Measurements from ENCODE around the gene PTPN9. TPM values are rescaled to one million over a fixed set of nuclear protein-coding genes. Genes with fewer than 3 reads are reported as not detected.

Gene PTPN9
- total and polyA plus RNA-seq, 10 of the 15 experiments (the other 5 are each of a cell fraction or from before 2014, with no cell fraction given) = 7.8 to 29.1 (median 18.5) TPM

- TF ChIP-seq RFX5 (IDR thresholded peaks at IDR 0.05; ENCODE audit: low read depth, low read length) (no peak), ZNF217 (IDR thresholded peaks at IDR 0.05) (no peak), GABPA (IDR thresholded peaks at IDR 0.05; ENCODE audit: low read depth) (no peak)
- TF ChIP-seq, protein P1, sequence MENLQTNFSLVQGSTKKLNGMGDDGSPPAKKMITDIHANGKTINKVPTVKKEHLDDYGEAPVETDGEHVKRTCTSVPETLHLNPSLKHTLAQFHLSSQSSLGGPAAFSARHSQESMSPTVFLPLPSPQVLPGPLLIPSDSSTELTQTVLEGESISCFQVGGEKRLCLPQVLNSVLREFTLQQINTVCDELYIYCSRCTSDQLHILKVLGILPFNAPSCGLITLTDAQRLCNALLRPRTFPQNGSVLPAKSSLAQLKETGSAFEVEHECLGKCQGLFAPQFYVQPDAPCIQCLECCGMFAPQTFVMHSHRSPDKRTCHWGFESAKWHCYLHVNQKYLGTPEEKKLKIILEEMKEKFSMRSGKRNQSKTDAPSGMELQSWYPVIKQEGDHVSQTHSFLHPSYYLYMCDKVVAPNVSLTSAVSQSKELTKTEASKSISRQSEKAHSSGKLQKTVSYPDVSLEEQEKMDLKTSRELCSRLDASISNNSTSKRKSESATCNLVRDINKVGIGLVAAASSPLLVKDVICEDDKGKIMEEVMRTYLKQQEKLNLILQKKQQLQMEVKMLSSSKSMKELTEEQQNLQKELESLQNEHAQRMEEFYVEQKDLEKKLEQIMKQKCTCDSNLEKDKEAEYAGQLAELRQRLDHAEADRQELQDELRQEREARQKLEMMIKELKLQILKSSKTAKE (IDR thresholded peaks at IDR 0.05; ENCODE audit: low read depth, poor library complexity, severe bottlenecking) = no peak
These were observed 76.8 kb downstream of the PTPN9 start (continued) for GRCh38 chr15:75502360-75502759.

- no TSS peak for BruUV-seq (replicated peaks)
- RAD21 ChIA-PET (ENCODE audit: unreplicated experiment) = no interaction called here
- no peaks in the 10 kb centered on the region for H3K79me2 ChIP-seq (ENCODE audit: control insufficient read depth, insufficient read depth, low read length)
- TF ChIP-seq HDAC2 (IDR thresholded peaks at IDR 0.05) = no peak
- no peak for TF ChIP-seq SP1 (IDR thresholded peaks at IDR 0.05; ENCODE audit: low read depth, low read length)
- TF ChIP-seq CEBPZ (IDR thresholded peaks at IDR 0.05; ENCODE audit: low read depth, low read length) = no peak
- TF ChIP-seq CREM (IDR thresholded peaks at IDR 0.05; ENCODE audit: low read depth) = no peak
- TF ChIP-seq ATF7 (IDR thresholded peaks at IDR 0.05; ENCODE audit: low read depth) = no peak
- no peak for TF ChIP-seq EP300 (IDR thresholded peaks at IDR 0.05; ENCODE audit: borderline replicate concordance in 1 of 2, control insufficient read depth in 1 of 2, low read depth in 2 of 2, low read length in 2 of 2)
- no peak for TF ChIP-seq TBL1XR1 (IDR thresholded peaks at IDR 0.05; ENCODE audit: low read depth, low read length)
- no peak for TF ChIP-seq NKRF (conservative IDR thresholded peaks at IDR 0.05)
- TF ChIP-seq BHLHE40 (IDR thresholded peaks at IDR 0.05; ENCODE audit: borderline replicate concordance in 1 of 2, low read depth in 2 of 2, low read length in 1 of 2) = no peak
- TF ChIP-seq, protein P2, sequence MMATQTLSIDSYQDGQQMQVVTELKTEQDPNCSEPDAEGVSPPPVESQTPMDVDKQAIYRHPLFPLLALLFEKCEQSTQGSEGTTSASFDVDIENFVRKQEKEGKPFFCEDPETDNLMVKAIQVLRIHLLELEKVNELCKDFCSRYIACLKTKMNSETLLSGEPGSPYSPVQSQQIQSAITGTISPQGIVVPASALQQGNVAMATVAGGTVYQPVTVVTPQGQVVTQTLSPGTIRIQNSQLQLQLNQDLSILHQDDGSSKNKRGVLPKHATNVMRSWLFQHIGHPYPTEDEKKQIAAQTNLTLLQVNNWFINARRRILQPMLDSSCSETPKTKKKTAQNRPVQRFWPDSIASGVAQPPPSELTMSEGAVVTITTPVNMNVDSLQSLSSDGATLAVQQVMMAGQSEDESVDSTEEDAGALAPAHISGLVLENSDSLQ (IDR thresholded peaks at IDR 0.05) = no peak
These were observed 85.4 kb downstream of the PTPN9 start for GRCh38 chr15:75493732-75494131.

More at GRCh38 chr15:75493732-75494131, 85.4 kb downstream of the PTPN9 start:
- Histone ChIP-seq H3K27me3 (replicated peaks in 1 of 2; ENCODE audit: control insufficient read depth in 2 of 2, insufficient read depth in 2 of 2, low read length in 1 of 2) (no peaks in the 10 kb centered on the region), H3K27ac (ENCODE audit: control insufficient read depth, insufficient read depth) (no peak overlapping the region), H3K9ac (ENCODE audit: control insufficient read depth, insufficient read depth, low read length) (no peak overlapping the region), H3K36me3 (ENCODE audit: control insufficient read depth in 2 of 2, insufficient read depth in 2 of 2, low read length in 1 of 2) (peaks cover 0 to 9% of the 10 kb centered on the region in 2 experiments; a peak in 2 of 4 replicates), H3K4me2 (ENCODE audit: control insufficient read depth, insufficient read depth) (no peak overlapping the region), H3K4me3 (no peak overlapping the region), H3K4me1 (ENCODE audit: control insufficient read depth, insufficient read depth, low read length) (no peaks in the 10 kb centered on the region), H4K20me1 (ENCODE audit: control insufficient read depth, insufficient read depth) (no peaks in the 10 kb centered on the region), H2AFZ (ENCODE audit: control insufficient read depth, low read depth, low read length) (no peak overlapping the region), H3K9me3 (replicated peaks; ENCODE audit: control insufficient read depth, insufficient read depth, low read length) (no peaks in the 10 kb centered on the region)
- intact Hi-C loops (cut with micrococcal nuclease; ENCODE audit: unreplicated experiment) = no loop called here
- in situ Hi-C loops (cut with MboI) = no loop called here
- FAIRE-seq = no peak
- DNase-seq (ENCODE audit: low read depth, low spot score) = no peak
- ATAC-seq = no peak
- ChIA-PET SMC1A (ENCODE audit: uncharacterized antibody, unreplicated experiment) (interaction anchor here (0.5 kb wide), 1 partner anchor 11 kb away, joined by 3 read pairs; no protein-coding TSS in a partner anchor), POLR2A (no interaction called here), CTCF (interaction anchor here (1.2 to 1.6 kb wide), 2 partner anchors 15 to 126 kb away, joined by 3 to 4 read pairs; no protein-coding TSS in a partner anchor)
- WGBS (ENCODE audit: insufficient coverage, insufficient replicate concordance, low lambda C conversion rate, missing lambda C conversion rate) = 95% methylated on average over 4 of the region's 4 CpGs
